NCI-H2029 (cell line): Measurements from ENCODE around the gene ARL6IP5.

ENCODE experiments used
- DNase-seq: peaks from one replicate; lab custom pipeline; 2025; lab: John Stamatoyannopoulos, UW

ARL6IP5 gene

DNA sequence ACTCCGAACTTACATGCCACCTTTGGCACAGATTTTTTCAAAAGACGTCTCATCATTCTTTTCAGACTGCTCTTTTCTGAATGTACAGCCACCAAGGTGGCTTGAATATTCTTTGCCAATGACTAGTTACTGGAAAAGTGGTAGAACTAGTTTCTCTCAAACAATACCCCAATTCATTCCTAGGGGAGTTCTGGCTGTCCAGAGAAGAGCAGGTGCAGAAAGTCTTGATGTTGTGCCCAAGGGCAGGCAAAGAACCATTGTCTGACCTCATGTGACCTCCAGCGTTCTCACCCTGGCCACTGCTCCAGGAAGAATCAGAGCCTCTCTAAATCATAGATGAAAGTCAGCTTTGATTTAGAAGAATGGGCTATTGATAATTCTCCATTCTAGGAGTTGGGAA, 32.2 kb downstream of the ARL6IP5 start:
- no peak for DNase-seq

DNA sequence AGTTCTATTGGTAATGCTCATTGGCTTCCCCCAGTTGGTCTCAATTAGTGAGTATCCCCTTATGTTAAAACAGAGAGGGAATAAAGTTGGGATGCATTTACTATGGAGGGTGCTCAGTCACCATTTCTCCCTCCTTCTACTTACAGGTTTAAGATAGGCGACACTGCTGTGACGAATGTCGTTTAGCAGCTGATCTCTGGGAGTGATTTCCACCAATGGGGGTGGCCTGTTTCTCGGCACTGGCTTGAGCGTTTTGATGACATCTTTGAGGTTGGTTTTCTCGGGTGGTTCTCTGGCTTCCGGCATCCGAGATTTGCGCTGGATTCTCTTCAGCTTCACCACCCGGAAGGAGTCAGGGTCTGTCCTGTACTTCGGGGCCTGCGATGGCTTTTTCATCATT, 33.8 kb downstream of the ARL6IP5 start:
- DNase-seq, result no peak

DNA sequence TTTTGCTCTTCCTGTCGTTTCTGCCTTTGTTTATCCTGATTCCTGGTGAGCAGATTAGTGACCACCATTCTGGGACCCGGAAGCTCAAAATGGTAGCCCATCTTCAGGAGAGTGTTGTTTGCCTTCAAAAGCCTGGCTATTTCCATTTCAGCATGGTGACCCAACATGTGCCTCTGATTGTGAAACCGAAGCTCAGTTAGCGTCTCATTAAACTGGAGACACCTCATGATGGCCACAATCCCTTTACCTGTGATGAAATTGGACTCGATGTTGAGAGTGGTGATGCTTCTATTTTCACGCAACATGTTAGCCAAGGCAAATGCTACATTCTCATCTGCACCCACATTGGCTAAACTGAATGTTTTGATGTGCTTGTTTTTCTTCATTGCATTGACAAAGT, 34.4 kb downstream of the ARL6IP5 start:
- DNase-seq, result no peak

DNA sequence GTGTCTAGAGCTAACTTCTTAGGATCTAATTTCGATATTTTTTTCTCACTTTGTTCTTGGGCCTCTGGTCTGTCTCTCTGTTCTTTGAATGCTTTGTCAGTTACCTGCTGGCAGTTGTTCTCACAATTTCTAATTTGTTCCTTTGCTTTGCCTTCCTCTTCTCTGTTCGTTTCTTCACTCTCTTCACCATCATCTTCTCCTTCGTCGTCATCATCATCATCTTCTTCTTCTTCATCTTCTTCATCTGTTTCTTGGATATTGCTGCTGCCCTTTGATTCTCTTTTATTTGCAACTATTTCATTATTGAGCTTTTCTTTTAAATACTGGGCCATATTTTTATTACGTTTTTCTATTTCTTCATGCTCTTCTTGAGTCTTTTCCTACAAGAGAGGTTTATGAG, 34.9 kb downstream of the ARL6IP5 start:
- no peak for DNase-seq

DNA sequence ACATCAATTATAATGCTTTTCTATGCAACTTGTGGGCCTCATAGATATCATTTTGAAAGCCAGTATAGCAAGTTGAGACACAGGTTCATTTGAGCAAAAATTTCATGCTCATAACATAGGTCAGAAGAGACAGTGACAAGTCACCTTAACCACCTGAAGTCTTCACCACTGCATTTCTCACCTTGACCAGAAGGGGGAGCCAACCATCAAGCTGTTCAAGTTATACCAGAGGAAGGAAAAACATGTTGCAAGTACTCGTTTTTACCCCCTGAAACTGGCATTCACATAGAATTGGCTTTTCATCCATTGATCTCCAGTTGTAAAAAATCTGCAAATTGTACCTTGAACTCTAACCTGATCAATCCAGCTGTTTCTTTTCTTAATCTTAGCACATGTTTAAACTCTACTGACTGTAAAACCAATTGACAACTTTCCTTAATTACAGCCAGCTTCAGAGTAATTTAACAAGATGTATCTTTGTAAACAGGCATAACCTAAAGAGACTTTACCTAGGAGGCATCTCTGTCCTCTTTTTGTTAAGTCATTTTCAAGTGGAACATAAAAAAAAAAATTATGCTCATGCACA, 36.2 kb downstream of the ARL6IP5 start:
- DNase-seq, result no peak

DNA sequence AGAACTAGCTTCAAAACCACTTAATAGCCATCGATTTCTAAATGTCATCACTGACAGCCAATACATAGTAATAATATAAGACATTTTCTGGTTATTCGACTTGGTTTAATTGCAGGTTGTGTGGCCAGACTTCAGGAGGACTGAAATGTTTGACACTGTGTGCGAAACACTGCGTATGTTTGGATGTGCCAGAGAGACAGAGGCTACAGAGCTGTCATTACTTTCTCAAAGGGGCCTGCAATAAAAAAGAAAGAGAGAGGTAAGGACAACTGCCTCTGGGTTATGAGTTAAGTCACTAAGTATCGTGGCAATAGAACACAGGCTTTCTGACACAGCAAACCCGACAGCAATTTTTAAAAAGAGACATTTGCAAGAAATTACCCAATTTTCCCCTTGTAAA, 36.8 kb downstream of the ARL6IP5 start:
- DNase-seq, result no peak

DNA sequence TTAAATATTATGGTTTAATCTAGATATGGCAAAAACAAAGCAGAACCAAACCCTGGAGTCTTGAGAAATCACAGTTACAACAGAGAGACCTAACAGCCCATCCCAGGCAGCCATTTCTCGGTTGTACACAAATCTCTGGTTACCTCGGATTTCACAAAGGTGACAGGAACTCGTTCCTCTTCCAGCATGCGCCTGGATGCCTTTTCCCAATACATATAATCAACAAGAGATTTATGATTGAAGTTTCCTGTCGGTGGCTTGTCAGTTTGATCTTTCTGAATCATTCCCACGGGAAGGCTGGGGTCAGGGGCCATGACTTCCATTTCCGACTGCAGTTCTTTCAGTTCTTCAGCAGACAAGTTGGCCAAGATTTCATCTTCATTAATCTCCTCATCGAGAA, 37.2 kb downstream of the ARL6IP5 start:
- no peak for DNase-seq

DNA sequence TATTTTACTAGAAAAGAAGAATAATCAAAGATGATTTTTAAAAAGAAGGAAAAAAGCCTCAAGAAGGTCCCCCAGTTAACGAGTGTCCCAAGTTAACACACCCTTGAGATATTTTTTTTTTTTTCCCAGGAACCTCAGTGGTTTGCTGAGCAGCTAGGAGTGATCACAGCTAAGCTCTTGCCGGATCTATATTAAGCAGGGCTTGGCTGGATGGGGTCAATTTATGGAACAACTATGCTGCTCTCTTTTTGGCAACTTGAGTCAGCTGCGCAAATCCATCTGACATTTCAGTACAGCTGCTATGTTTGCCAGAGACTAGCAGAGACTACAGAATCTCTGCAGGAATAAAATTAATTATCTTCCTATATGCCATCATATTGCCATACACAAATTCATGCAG, 37.7 kb downstream of the ARL6IP5 start, which contains the start of gene LMOD3:
Gene LMOD3, minus strand, starts transcription at position 193 of the 400 bp plus-strand sequence. CDS start 209 bp downstream, outside the sequence.
- DNase-seq, result no peak

DNA sequence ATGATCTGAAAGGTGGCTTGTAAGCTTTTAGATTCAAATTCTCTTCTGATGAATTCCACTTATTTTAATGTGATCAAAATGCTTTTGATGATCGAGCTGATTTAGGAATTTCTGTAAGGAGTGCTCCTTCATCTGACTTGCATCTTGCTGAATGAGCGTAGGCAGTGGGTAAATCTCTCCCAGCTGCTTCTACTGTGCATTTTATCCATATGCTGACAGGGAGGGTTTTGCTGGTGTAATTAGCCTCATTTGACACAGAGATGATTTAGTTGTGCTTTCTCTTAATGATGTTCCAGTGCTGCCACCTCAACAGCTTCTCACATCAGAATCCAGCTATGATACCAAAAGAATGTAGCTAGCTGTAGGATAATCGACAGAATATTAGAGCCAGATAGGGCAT, 41.5 kb downstream of the ARL6IP5 start:
- DNase-seq, result no peak

DNA sequence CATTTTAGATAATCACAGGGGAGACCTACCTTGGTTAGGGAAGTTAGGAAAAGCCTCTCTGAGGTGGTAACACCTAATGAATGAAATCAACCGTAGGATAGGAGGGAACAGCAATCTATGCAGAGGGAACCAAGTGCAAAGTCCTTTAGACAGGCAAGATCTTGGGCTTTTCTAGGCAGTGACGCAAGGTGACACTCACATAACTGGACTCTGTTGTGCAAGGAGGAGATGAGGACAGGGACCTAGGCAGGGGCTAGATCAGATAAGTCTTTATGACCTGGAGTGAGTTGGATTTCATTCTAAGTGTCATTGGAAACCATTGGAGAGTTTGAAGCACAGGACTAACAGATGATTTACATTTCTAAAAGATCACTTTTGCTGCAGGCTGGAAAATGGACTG, 42.3 kb downstream of the ARL6IP5 start:
- no peak for DNase-seq

DNA sequence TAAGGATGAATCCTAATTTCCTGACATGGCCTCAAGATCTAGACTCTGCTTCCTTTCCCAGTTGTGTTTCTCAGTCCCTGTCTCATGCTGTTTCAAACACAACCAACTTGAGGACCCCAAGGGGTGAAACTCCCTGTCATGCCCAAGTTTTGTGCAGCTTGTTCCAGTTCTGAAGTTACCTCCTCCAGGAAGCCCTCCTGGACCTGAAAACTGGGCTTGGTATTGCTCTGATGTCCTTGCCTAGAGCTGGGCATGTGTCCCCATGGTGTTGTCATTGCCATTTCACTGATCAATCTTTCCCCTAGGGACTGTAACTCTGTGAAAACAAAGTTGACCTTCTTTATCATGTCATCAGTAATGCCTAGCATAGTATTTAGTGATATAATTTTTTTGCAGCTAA, 43.8 kb downstream of the ARL6IP5 start:
- DNase-seq, result no peak

DNA sequence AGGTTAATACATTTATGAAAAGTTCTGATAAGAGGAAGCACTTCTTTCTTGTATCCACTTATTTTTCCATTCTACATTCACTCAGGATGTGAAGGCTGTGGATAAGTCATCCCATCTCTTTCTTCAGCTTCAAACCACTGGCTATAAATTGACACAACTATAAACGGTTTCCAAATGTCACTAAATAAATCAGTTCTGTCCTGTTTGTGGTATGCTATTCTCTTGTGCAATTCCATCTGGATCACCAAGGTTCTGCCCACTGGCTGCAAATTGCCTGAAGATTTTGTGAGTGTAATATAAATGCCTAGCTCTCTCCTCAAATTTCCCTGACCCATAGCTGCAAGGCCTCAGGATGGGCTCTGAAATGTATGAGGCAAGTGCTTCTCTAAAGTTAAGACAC, 44.8 kb downstream of the ARL6IP5 start:
- DNase-seq, result no peak

DNA sequence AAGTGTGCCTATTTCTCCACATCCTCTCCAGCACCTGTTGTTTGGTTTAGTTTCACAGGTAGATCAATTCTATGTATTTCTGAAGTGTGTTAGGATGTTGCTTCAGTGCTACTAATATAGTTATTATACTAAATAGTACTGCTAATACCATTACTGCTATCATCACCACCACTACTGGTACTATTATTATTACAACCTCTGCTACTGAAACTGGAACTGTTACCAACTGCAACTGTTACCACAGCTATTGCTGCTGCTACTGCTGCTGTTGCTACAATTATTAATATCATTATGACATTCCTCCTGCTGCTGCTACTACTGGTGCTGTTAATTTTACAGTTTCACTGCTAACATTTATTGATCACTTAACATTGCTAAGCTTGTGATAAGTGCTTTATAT, 46.0 kb downstream of the ARL6IP5 start:
- DNase-seq, result no peak

DNA sequence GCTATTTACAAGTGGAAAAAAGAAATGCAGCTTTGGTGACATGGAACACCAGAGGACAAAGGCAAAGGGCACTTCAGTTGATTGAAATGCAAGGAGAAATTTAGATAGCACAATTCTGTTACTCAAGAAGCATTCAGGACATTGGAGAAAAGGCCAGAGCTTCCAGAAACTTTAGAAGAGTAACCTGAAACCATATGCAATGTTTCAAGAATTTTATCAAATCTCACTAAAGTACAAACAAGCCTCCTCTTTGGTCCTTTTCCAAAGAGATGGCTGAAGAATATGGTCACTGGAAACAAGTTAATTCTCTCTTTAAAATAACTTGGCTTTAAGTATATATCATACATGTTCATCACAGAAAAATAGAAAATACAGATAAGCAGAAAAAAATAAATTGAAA, 52.3 kb downstream of the ARL6IP5 start:
- DNase-seq, result no peak

DNA sequence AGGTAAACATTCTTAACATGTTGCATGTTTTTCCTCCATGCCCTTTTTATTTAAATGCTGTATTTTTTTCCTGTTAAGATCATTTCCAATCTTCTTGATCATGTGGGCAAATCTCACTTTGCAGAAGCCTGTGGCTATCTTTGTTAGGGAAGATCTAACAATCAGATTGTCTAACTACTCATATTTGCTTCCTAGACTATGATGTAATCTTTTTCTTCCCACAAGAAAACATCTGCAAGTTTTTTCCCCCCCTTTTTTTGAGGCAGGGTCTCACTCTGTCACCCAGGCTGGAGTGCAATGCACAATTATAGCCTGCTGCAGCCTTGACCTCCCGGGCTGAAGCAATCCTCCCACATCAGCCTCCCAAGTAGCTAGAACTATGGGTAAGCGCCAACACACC, 52.7 kb downstream of the ARL6IP5 start:
- no peak for DNase-seq

DNA sequence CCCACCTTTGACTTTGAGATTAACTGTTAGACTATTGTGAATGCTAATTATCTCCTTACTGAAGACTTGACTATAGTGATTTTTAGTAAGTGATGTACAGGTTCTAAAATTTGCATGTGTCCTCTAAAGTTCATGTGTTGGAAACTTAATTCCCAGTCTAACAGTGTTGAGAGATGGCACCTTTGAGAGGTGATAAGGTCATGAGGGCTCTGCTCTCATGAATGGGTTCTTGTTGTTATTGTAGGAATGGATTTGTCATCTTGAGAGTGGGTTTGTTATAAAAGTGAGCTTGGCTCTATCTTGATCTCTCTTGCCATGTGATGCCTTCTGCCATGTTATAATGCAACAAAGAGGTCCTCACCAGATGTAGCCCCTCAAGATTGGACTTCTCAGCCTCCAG, 56.6 kb downstream of the ARL6IP5 start:
- DNase-seq, result no peak

DNA sequence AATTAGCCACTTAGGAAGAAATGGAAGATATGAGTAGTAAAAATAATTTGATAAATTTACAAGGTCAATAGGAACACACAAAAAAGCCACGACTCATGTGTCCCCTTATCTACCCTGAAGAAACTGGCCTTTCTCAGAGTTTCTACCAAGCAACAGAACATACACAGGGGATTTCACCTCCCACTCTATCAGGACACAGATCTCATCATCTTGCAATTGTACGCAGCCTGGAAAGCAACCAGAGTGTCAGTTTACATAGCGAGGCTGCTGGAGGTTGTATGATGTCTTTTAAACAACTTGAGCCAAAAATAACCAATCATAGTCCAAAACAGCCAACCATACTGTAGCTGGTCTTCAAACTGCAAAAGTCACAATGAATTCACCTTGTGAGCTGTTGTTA, 57.4 kb downstream of the ARL6IP5 start:
- no peak for DNase-seq

DNA sequence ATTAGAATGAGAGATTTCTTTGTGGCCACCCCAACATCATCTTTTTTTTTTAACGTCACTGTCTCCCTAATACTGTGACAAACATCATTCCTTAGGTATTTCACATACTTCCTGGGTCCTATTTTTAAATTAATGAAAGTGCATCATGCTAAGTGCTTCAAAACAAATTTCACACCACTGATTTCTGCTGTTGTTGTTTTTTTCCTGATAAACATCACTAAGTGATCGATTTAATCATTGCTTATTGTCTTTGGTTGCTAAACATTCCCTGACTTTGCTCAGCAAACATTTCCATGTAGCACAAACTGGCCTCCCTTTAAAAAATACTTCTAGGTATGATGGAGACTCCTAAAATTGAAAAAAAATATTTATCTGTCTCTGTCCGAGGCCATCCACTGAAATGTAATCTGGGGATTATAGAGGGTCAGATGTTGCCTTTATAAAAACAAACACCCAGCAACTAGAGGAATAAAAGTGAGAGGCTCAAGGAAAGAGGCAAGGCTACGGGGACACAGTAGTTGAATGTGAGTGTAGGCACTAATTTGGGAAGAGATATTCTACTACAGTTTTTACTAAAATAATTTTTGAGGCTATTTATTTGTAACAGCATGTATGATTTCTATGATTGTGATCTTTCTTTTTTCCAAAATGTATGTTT, 58.2 kb downstream of the ARL6IP5 start:
- no peak for DNase-seq

DNA sequence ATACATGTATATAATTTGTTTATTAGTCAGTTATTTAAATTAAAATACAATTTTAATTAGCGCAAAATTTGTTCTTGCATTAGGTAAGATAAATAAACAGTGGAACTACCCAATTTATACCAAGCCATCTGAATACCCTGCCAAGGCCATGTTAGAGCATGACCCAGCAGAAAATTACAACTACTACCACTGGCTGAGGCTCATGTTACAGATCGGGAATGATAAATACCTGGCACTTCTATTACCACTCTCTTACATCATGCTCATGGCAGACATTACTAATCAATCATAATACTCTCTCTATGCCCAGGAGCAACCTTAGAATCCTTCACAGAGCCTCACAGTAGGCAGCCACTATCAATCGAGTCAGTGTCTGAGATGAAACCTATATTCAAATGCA, 58.9 kb downstream of the ARL6IP5 start:
- peak; percentile 46 for DNase-seq

DNA sequence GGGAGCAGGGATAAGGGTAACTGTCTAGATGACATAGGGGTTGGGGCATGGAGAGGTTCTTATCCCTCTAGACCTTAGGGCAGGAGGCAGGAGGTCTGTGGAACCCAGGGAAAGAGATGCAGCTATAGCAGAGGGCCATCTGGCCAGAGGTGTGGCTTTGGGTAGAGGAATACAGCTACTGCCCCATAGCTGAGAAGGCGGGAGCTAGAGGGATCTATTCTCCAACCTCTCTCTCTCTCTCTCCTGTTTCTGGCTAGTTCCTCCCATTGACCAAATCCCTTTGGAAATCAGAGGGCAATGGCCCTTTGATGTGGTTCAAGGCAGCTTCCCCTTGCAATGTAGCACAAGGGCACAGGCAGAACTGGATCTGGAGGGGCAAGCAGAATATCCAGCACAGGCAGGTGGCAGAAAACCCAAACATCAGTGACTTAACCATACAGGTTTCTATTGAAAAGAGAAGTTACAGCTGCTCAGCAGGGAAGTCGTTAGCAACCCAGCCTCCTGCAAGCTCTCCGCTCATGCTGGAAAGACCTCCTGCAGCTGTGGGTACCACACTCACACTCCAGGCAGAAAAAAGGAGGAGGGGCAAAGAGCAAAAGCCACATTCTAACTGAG, 60.0 kb downstream of the ARL6IP5 start:
- peak; percentile 6 for DNase-seq

DNA sequence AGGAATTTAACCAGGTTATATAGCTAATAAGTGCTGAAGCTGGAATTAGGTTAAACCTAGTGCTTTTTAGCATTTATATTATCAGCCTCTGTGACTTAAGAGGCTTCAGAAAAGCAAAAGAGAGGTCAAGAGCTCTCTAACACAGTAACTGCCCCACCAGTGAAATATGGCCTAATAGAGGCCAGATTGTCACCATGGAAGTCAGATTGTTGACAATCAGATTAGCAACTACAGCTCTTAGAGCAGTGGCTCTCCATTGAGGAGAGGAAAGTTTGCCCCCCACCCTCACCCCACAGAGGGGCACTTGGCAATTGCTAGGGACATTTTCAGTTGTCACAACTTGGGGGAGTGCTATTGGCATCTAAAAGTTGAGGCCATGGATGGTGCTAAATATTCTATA, 61.0 kb downstream of the ARL6IP5 start:
- DNase-seq, result no peak

DNA sequence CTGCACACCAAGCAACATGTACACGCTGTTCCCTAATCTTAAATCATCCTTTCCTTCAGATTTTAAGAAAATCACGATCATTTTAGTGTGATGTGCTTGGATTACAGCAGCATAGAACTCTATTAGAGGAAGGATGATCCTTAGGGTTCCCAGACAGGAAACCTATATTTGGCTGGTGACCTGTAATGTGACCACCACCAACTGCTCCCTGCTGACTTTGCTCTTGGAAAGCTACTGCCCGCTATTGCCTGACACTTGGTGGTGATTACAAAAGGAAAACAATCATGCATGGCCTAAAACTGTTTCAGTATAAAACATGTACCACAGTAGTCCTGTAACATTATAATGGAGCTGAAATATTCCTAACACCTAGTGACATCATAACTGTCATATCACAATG, 64.8 kb downstream of the ARL6IP5 start:
- no peak for DNase-seq
